HG03135 (cell line): ENCODE measurements around the gene SIX3.

Source experiments
- ATAC-seq: cut with Tn5 transposase; IDR thresholded peaks from one replicate; pipeline ENCODE4 v1.9.1; 2021; ENCODE audit warnings: mild to moderate bottlenecking, moderate library complexity; ENCODE audit not compliant: unreplicated experiment

The SIX3 gene

DNA sequence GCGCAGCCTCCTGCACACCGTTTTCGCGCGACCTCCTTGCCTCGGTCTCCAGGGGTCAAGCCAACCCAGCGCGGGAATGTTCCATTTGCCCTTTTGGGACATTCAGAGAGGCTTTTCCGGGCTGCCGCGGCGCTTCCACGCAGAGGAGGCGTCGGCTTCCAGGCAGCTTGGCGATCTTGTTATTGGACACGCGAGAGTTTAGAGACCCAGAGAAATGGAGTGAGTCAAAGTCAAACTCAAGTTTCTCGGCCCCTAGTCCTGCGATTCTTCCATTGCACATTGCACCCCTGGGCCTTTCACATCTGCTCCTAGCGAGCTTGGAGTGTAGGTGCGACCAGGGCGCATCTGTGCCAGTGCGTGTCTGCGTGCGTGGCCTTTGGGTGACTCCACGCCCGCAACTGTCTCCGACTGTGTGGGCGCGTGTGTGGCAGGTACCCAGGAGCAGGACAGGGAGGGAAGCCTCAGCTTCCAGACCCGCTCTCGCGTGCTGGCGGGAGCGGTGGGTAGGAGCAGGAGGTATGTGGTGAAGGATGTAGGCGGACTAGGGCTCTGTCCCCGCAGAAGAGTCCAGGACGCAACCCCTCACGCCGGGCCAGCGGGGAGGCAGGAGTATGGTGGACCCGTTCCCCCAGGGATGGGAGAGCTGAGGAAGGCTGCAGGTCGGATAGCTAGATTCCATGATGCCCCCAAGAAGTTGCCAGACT, 13.5 kb downstream of the SIX3 start:
- no peak for ATAC-seq

DNA sequence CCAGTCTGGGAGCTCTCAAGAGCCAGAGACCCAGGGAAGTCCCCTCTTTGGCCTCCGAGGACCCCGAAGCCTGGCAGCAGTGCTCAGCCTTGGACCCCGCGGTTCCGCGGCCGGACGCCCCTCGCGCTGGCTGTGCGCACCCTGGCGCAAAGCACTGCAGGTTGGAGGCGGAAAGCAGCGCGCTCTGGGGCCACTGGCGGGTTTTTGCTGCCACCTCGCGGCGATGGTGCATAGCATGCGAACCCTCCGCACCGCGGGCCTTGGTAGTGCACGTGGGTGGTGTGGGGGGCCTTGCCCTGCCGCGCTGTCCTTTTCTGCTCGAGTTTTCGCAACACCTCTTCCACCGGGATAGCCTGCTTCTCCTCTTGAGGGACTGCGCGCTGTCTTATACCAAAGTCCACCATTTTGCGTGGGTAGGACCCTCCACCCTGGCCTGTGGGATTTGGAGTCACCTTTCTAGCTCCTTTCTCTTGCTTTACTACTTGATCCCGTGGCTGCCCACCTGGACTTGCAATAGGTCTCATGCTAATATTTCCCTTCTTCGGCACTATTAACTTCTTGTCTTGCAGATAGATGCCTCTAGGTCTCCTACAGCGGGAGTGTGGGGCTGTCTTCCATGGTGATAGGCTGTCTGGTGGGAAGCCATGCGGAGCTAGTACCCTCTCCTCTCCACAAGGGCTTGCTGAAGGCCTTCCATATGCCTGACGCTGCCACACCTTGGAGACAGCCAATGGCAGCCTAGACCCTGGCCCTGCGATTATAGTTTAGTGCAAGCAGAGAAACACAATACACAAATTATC, 14.3 kb downstream of the SIX3 start:
- peak; percentile 48 for ATAC-seq

DNA sequence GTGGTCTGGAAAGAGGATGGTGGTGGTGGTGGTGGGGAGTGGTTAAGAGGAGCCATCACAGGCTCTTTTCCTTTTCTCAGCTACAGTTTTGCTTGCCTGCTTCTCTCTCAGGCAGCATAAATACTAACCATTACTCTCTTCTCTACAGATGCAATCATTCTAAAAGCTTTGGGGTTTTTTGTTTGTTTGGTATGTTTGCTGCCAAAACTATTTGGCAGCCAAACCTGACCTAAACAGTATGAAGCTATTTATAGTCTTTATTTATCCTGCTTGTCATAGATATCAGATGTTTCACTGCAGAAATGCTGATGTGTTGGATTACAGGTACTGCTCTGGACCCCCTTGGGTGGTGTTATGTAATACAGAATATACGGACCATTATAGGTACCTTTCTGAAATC, 15.3 kb downstream of the SIX3 start:
- ATAC-seq = no peak

DNA sequence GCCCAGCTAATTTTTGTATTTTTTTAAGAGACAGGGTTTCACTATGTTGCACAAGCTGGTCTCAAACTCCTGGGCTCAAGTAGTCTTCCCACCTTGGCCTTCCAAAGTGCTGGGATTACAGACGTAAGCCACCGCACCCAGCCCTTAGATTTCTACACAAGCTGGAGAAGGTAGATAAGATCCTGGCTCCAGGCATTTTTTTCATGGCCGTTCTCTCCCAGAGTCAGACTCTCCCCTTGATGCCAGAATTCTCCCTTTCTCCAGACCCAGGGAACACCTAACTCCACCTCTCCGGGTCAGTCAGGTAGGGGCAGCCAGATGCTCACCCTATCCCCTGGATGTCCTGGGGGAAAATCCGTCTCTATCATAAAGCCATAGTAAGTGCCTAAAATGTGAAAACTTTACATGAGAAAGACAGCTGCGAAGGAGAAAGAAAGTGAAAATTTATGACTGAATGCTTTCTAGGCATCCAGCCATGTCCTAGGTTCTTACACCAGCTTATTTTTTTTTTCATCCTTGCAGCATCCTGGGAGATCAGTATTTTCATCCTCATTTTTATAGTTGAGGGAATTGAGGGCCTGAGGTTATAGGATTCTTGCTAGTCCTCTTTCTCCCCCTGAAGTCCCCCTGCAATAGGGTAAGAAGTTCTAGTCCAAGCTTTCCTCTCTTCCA, 16.3 kb downstream of the SIX3 start:
- ATAC-seq = no peak

DNA sequence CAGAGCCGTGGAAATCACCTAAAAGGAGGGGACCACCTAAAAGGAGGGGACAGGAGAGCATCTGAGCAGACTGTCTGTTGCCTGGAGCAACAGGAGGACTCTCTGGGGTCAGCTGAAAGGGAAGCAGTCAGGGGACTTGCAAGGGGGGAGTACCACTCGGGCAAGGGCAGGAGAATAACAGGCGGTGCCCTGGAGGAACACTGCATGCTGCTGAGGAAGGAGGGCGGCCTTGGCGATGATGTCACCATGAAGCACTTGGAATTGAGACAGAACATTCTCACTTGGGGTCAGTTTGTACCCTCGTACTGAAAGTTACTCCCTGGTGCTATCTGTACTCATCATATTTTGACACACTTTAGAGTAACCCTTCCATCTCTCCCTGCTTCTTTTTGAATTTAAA, 18.4 kb downstream of the SIX3 start:
- ATAC-seq = no peak

DNA sequence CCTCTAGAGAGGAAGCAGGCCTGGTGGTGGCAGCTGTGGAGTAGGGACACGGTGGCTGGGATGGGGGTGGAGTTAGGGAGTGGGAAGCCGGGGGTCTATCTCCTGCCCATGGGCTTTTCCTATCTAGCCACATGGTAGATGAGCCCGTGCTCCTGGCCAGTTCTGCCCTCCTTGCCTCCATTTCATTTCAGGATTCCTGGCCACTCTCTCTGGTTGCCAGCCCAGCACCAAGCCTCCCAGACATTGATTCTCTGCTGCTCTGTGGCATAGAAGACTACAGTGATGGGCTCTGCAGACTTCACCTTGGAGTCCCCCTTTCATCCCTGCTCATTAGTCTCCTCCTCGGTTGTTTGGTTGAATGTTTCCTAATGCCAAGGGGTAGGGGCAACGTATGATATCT, 19.4 kb downstream of the SIX3 start:
- ATAC-seq = no peak

DNA sequence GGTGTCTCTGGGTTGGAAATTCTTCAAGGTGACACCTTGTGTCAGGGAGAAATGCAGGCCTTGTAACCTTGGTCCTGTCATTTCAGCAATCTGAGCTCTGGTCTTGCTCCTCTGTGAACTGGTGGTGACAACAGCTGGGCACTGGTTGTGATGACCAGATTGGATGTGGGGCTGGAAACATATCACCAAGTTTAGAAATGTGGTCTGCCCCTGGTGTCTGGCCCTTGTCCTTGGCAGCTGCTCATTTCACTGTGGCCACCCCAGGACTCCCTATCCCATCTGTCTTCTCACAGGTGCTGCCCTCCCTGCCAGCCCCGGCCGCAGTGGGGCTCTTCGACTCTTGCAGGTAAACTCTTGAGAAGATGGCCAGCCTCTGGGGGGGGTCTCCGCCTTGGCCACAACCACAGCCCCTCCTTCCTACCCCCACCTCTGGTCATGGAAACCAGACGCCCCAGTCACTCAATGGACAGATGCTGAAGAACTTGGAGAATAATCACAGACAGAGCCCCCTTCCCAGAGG, 20.7 kb downstream of the SIX3 start:
- ATAC-seq = no peak

DNA sequence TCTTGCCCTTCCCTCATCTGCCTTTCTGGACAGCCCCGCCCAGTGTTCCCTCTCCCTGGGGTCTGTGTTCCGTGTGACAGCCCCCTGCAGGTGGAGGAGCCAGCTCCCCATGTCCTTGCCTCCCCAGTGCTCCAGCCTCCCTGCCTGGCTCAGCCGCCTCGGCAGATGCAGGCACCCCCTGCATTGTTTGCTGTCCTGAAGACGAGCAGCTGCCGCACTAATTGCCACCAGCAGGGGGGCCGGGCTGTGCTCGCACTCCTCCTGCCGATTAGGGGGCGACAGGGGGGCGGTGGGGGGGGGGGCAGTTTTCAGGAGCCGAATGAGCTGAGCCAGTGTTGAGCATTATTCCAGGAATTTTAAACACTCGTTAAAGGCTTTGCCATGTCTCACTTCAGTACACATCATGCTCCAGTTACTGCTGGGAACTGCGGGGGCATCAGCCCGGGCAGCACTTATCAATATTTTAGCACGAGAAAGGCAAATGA, 23.3 kb downstream of the SIX3 start:
- no peak for ATAC-seq

DNA sequence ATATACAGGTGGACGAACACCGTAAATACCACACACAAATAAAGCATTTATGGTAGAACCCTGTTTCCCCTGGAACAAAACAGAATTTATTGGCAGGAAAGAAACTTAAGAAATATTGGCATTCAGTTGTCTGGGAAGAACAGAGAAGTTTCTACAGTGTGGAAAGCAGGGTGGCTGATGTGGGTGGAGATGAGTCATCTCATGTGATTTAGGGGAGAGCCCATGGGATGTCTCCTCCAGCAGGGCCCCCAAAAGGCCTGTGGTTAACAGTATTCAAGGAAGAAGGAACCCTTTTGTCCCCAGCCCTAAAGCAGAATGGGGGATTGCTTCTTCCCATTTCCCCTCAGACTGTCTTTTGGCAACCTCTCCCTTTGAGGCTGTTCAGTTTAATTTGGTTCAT, 24.2 kb downstream of the SIX3 start:
- ATAC-seq = no peak

DNA sequence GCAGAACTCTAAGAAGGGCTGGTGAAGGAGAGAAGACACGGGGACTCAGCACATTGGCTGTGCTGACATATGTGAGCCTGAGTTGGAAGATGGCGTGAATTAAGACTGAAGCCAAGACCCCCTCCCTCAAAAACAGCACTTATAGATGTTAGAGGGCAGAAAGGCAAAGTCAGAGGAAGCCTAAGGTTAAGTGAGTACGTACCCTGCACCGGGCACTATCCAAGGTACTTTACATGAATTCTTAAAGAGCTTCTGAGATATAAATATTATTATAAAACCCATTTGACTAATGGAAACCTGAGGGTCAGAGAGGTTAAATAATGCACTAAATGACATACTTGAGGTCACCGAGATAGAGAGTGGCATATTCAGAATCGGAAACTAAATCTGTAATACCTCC, 25.6 kb downstream of the SIX3 start:
- no peak for ATAC-seq

DNA sequence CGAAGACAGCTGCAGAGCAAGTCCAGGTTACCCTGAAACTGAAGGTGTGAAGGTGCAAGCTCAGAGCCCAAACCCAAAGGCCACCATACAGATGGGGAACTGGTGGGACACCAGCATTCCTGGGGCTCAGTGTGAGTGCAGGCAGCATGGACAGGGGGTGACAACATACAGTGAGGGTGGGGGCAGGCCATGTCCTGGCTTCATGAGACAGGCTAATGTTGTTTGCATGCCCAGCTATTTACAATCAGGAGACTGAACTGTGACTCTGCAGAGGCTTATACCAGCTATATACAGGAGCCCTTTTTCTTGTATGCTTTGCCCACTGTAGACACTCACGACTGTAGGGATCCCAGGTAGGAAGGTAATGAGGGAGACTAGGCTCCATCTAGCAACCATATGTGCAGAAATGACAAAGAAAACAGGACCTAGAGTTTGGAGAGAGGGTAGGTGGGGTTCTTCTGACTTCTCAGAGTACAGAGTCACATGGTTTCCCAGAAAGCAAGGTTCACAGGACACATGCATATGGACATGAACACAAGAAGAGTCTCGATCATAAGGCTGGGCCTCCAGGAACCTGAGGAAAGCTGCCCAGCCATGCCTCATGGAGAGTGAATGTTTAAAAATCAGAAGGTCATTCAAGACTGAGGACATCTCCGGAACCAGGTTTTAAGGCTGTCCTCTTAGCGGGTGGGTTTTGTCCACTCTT, 26.4 kb downstream of the SIX3 start:
- no peak for ATAC-seq

DNA sequence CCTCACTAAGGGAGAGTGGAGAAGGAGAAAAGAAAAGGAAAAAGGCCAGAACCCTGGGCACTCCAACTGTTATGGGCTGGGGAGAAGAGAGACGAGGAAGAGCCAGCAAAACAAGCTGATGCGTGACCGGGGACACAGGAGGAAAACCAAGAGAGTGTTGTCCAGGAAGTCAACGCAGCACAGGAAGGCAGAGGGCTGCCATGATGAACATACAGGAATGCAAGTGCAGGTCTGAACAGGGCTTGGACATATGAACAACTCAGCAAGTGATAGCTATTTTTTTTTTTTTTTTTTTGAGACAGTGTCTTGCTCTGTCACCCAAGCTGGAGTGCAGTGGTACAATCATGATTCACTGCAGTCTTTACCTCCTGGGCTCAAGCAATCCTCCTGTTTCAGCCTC, 28.4 kb downstream of the SIX3 start:
- ATAC-seq = no peak

DNA sequence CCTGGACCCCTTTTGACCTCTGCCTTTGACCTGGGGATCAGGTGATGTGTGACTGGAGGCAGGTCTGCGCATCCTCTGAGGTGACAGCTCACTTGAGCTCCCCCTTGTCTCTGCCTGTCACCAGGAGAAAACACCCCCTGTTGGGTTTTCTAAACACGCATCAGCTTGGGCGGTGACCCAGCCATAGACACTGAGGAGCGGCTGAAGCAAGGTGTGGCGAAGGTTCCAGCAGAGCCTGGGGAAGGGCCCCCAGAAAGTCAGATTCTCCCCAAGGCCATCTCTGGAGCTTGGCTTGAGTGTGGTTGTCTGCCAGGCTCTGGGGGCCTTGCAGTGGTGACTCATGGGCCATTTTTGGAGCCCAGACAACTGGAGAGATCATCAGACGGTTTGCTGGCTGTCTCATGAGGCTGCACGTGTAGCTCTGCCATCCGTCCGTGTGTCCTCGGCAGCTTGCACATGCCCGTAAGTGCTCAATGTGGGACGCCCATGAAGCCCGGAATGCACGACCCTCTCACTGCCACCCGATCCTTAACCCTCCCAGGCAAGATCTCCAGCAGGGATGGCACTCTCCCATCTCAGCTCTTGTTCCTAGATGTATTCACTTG, 29.4 kb downstream of the SIX3 start:
- ATAC-seq = no peak

DNA sequence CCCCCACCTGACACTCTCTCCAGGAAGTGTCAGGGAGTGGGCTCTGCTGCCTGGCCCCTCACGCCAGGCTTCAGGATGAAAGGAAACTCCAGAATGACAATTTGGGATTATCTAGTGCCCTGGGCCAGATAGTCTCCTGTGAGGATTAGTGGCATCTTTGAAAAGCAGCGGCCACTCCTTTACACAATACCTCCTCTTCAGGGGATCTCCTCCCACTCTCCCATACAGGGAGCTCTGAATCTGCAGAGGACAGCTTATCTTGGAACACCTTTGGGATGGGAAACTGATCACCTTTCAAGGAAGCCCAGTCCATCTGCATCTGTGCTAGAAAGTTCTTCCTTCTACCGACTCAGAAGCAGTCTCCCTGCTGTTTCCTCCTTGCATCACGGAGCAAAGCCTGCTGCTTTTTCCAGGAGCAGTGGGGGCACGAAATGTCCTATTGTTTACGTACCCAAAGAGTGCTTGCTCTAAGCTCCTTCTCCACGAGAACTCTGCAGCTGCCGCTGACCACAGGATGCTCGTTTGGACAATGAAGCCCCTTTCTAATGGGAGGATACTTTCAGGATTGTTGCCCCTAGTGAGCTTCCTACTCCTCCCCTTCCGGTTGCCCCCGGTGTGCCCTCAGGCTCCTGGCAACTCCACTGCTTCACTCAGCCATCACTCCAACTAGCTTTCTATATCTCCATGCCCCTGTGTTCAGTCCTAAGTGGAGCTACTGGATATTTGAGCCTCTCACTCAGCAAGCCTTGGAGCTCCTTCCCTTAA, 31.5 kb downstream of the SIX3 start:
- ATAC-seq = no peak

DNA sequence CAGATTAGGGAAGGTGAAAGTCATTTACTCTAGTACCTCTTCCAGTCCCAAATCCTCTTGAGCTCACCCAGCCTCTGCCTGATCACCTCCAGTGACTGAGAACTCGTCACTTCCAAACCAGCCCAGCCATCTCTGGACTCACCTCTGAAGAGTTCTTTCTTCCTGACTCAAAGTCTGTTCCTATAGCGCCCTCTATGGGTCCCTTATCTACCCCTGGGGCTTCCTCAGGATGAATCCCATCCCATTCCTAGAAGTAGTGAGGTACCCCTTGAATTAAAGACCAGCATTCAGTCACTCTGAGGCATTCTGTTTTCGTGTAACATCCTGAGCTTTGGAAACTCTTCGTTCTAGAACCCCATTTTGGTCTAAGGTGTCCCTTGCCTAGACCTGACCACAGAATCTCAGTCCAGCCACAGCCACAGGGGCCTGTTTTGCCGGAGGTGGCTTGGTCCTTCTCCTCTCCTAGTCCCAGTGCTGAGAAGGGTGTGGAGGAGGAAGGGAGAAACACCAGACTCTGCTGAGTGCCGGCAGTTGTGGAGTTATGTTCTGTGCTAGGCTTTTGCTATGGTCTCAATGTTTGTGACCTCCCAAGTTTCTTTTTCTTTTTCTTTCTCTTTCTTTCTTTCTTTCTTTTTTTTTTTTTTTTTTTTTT, 32.7 kb downstream of the SIX3 start:
- no peak for ATAC-seq

DNA sequence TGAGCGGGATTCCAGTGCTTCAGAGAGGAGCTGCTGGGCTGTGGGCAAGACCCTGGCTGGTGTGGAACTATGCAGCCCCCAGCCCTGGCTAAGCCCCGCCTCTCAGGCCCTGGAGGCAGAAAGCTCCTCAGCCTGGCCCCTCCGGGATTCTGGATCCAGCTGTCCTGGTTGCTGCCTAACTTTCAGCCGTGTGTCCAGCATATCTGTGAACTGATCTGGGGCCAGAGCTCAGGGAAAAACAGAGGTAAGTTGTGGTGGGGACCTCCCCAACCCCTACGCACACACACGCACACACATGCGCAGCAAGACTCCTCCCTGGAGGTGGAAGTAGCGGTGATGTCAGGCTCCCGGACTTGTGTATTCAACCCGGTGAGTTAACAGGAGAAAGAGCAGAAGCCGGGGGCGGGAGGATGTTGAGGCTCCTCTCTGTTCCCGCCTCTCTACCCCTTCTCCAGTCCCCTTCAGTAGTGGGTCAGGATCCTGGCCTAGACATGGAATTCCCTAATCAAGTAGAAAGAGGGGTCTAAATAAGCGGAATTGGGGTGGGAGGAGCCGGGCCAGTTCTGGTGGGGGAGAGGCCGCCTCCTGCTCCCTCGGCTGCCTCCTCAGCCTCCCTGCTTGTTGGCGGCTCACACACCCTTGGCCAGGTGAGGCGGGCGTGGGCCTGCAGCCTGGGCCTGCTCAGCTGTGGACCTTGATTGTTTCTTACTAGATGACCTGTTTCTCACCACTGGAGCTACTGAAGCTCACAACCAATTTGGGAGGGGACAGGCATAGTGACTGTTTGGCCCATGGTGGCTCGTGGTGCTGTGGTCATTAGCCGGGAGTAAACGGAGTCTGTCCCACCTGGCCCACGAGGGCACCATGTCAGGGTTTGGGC, 34.3 kb downstream of the SIX3 start:
- ATAC-seq = no peak

DNA sequence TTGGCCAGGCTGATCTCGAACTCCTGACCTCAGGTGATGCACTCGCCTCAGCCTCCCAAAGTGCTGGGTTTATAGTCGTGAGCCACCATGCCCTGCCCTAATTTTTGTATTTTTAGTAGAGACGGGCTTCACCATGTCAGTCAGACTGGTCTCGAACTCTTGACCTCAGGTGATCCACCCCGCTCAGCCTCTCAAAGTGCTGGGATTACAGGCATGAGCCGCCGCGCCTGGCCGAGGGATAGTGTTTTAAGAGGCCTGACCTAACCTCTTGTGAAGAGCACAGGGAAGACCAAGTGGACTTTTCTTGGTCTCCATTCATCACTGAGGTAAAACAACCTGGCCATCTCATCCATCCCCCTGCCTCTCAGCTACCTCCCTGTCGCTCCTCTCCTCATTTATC, 38.1 kb downstream of the SIX3 start:
- no peak for ATAC-seq
